NCI-H748 treated with DMSO at 0.1 percent for 48 hours (cell line): ENCODE data around the gene ANKRD10.
A peak's percentile ranks its signal among the peaks of the same experiment; 100 is the strongest.

Source experiments
- DNase-seq: peaks from one replicate; lab custom pipeline; 2025; lab: John Stamatoyannopoulos, UW

Gene ANKRD10

GRCh38 chr13:110885966-110886869, 28.7 kb downstream of the ANKRD10 start:
- DNase-seq = no peak

- no peak for DNase-seq
These were observed 29.4 kb downstream of the ANKRD10 start for GRCh38 chr13:110885516-110885915.

- DNase-seq = no peak
These were observed 30.4 kb downstream of the ANKRD10 start for GRCh38 chr13:110884517-110884916.

- no peak for DNase-seq
These were observed 31.3 kb downstream of the ANKRD10 start for GRCh38 chr13:110883542-110883941.

GRCh38 chr13:110882972-110883371, 31.9 kb downstream of the ANKRD10 start:
- no peak for DNase-seq

- no peak for DNase-seq
These were observed 32.8 kb downstream of the ANKRD10 start for GRCh38 chr13:110881839-110882627.

- no peak for DNase-seq
These were observed 34.2 kb downstream of the ANKRD10 start for GRCh38 chr13:110880627-110881026.

- no peak for DNase-seq
These were observed 35.4 kb downstream of the ANKRD10 start for GRCh38 chr13:110879482-110879881.

- DNase-seq = no peak
These were observed 37.1 kb downstream of the ANKRD10 start for GRCh38 chr13:110877737-110878258.

- no peak for DNase-seq
These were observed 38.3 kb downstream of the ANKRD10 start for GRCh38 chr13:110876609-110877008.

GRCh38 chr13:110875241-110875640, 39.6 kb downstream of the ANKRD10 start:
- no peak for DNase-seq

- DNase-seq = peak; percentile 35
These were observed 40.3 kb downstream of the ANKRD10 start for GRCh38 chr13:110874508-110874960.

GRCh38 chr13:110873639-110874507, 41.0 kb downstream of the ANKRD10 start:
- no peak for DNase-seq

GRCh38 chr13:110872768-110873638, 41.9 kb downstream of the ANKRD10 start:
- no peak for DNase-seq

- no peak for DNase-seq
These were observed 42.7 kb downstream of the ANKRD10 start for GRCh38 chr13:110872034-110872767.

GRCh38 chr13:110869805-110870706, 44.8 kb downstream of the ANKRD10 start:
- no peak for DNase-seq

- DNase-seq = no peak
These were observed 45.6 kb downstream of the ANKRD10 start for GRCh38 chr13:110869231-110869804.

- DNase-seq = no peak
These were observed 46.1 kb downstream of the ANKRD10 start for GRCh38 chr13:110868720-110869119.

GRCh38 chr13:110867380-110867779, 47.5 kb downstream of the ANKRD10 start:
- DNase-seq = no peak
